K562 (cell line): ENCODE measurements around the gene PPT1. TPM values are rescaled to one million over a fixed set of nuclear protein-coding genes. Genes with fewer than 3 reads are reported as not detected.

Experiments
- ATAC-seq: fragments of 200-7000 bp; cut with Tn5 transposase; 3 replicates; pipeline ENCODE4 v1.9.1; 2020; ENCODE audit warnings: moderate library complexity
- BruUV-seq: library from RNA; stranded (reverse); fragments of 400-500 nt; replicated peaks from 2 replicates; lab custom pipeline; 2021; lab: Mats Ljungman, UMichigan
- CTCF ChIA-PET: fragments of 300-600 bp; formaldehyde crosslinking; extraction: SDS; loops from one replicate; lab custom pipeline; 2021; ENCODE audit warnings: low intra/inter-chr PET ratio; lab: Yijun Ruan, JAX
- POLR2A ChIA-PET: fragments of 300-600, 350-650 bp; sonication (Branson Sonifier 250); formaldehyde crosslinking; extraction: SDS; loops from one replicate; lab custom pipeline; 2021; ENCODE audit warnings: antibody characterized with exemption, inconsistent platforms; lab: Yijun Ruan, JAX
- DNase-seq, 4 experiments: peaks; one replicate each; pipeline versions ENCODE4 v3.0.0 to v3.0.0-alpha.2; 2011 to 2018; ENCODE audit warnings: low spot score in 3 of 4, mixed read lengths in 3 of 4; ENCODE audit errors: extremely low read depth in 1 of 4
- FAIRE-seq: peaks from 2 replicates; lab custom pipeline; 2011; peaks lifted over from hg19 to GRCh38; lab: Jason Lieb, UNC
- H2AFZ ChIP-seq: 2 replicates; pipeline ENCODE4 v1.6.0; 2011; ENCODE audit warnings: low read depth, low read length, control low read depth, inconsistent platforms
- H3K27ac ChIP-seq: fragments of 200-600 bp; 3 replicates; pipeline ENCODE4 v1.8.0; 2011; ENCODE audit warnings: low read depth, mild to moderate bottlenecking, control low read depth, inconsistent platforms, low read length, moderate library complexity, mixed read lengths; ENCODE audit errors: extremely low read depth
- H3K27me3 ChIP-seq, 2 experiments: fragments of 300-600 bp in 1 of 2; 2 replicates in 1 of 2; 3 replicates in 1 of 2; pipeline versions ENCODE4 v1.6.0 to v1.8.0; 2011; ENCODE audit warnings: inconsistent platforms in 2 of 2, low read length in 2 of 2, mild to moderate bottlenecking in 1 of 2, mixed read lengths in 1 of 2, moderate library complexity in 1 of 2; ENCODE audit not compliant: control insufficient read depth in 2 of 2, insufficient read depth in 2 of 2
- H3K36me3 ChIP-seq: fragments of 300-600 bp; 3 replicates; pipeline ENCODE4 v1.8.0; 2011; ENCODE audit warnings: mild to moderate bottlenecking, low read length, inconsistent platforms; ENCODE audit not compliant: control insufficient read depth, insufficient read depth
- H3K4me1 ChIP-seq, 2 experiments: fragments of 200-600 bp in 1 of 2; replicated peaks in 1 of 2; 2 replicates in 1 of 2; 3 replicates in 1 of 2; pipeline versions ENCODE4 v1.5.1 to v1.8.0; 2011; ENCODE audit warnings: inconsistent platforms in 2 of 2, low read length in 2 of 2, mild to moderate bottlenecking in 1 of 2, mixed read lengths in 1 of 2, moderate library complexity in 1 of 2; ENCODE audit not compliant: control insufficient read depth in 2 of 2, insufficient read depth in 2 of 2
- H3K4me2 ChIP-seq: 2 replicates; pipeline ENCODE4 v1.6.1; 2011; ENCODE audit warnings: low read length, control low read depth, inconsistent platforms, mixed read lengths; ENCODE audit not compliant: insufficient read depth
- H3K4me3 ChIP-seq: fragments of 200-600 bp; sonication (generic), shearing (Covaris generic); 2 replicates; pipeline ENCODE4 v1.5.1; 2016; ENCODE audit warnings: control low read depth, inconsistent platforms
- H3K79me2 ChIP-seq: fragments of 200-600 bp; 3 replicates; pipeline ENCODE4 v1.8.0; 2011; ENCODE audit warnings: low read length, inconsistent platforms; ENCODE audit not compliant: control insufficient read depth, insufficient read depth
- H3K9ac ChIP-seq, 2 experiments: 2 replicates each; pipeline versions ENCODE4 v1.6.0 to v1.6.1; 2011; ENCODE audit warnings: low read depth in 2 of 2, low read length in 2 of 2, control low read depth in 1 of 2, inconsistent platforms in 1 of 2, mild to moderate bottlenecking in 1 of 2, mixed read lengths in 1 of 2; ENCODE audit not compliant: insufficient read depth in 1 of 2
- H3K9me1 ChIP-seq: one replicate; pipeline ENCODE4 v1.6.0; 2011; ENCODE audit warnings: inconsistent platforms, mild to moderate bottlenecking, low read length, moderate library complexity; ENCODE audit not compliant: control insufficient read depth, insufficient read depth
- H3K9me3 ChIP-seq: replicated peaks from 2 replicates; pipeline ENCODE4 v1.5.1; 2011; ENCODE audit warnings: low read depth, low read length, inconsistent platforms; ENCODE audit not compliant: control insufficient read depth, insufficient read depth
- H4K20me1 ChIP-seq: replicated peaks from 2 replicates; pipeline ENCODE4 v1.6.1; 2011; ENCODE audit warnings: low read length, inconsistent platforms, mixed read lengths; ENCODE audit not compliant: control insufficient read depth, insufficient read depth
- CBX3 ChIP-seq, 2 experiments: IDR thresholded peaks; 1 replicate in 1 of 2; 2 replicates in 1 of 2; pipeline ENCODE4 v1.6.1; 2012; ENCODE audit warnings: inconsistent platforms in 2 of 2, low read length in 2 of 2, borderline replicate concordance in 1 of 2, control low read depth in 1 of 2
- JUND ChIP-seq, 2 experiments: IDR thresholded peaks; 2 replicates in 1 of 2; 3 replicates in 1 of 2; pipeline ENCODE4 v1.6.1; 2011; ENCODE audit warnings: borderline replicate concordance in 2 of 2, low read depth in 2 of 2, low read length in 2 of 2, improper control_type of control experiment in 1 of 2, missing biosample characterization in 1 of 2, missing genetic modification characterization in 1 of 2, missing genetic modification reagents in 1 of 2
- MEIS2 ChIP-seq: fragments of 450-650 bp; IDR thresholded peaks from 2 replicates; pipeline ENCODE4 v1.6.1; 2014; ENCODE audit warnings: mild to moderate bottlenecking; ENCODE audit not compliant: partially characterized antibody
- PATZ1 ChIP-seq: fragments of 250-450 bp; sonication (Bioruptor Pico); IDR thresholded peaks from 2 replicates; pipeline ENCODE4 v1.5.0; 2020; ENCODE audit warnings: mild to moderate bottlenecking, borderline replicate concordance
- PCBP1 ChIP-seq: fragments of 200-400 bp; formaldehyde crosslinking; IDR thresholded peaks from 2 replicates; pipeline ENCODE4 v1.6.1; 2018; ENCODE audit warnings: mild to moderate bottlenecking, low read depth, low read length; ENCODE audit not compliant: poor library complexity, severe bottlenecking
- POLR2AphosphoS5 ChIP-seq: IDR thresholded peaks from 2 replicates; pipeline ENCODE4 v1.6.1; 2011; ENCODE audit warnings: mild to moderate bottlenecking, low read depth, low read length, moderate library complexity; ENCODE audit not compliant: control insufficient read depth, insufficient read depth
- PTRF ChIP-seq: fragments of 450-650 bp; IDR thresholded peaks from 2 replicates; pipeline ENCODE4 v1.6.1; 2016; ENCODE audit warnings: mild to moderate bottlenecking, missing genetic modification characterization, missing compliant biosample characterization
- ZNF589 ChIP-seq: fragments of 200-800 bp; sonication (Bioruptor generic); IDR thresholded peaks from 2 replicates; pipeline ENCODE4 v1.6.1; 2016; ENCODE audit warnings: low read depth, missing genetic modification characterization, missing compliant biosample characterization
- WGBS: fragments of 100-300 bp; shearing (Covaris generic); methylation state at CpG from one replicate; pipeline ENCODE4 v1.1.6; 2016; ENCODE audit warnings: low coverage, mixed read lengths; ENCODE audit not compliant: insufficient coverage; ENCODE audit errors: missing lambda C conversion rate; 5-methylcytosine and 5-hydroxymethylcytosine counted together
- in situ Hi-C: fragments of 300-500 bp; cut with MboI; formaldehyde crosslinking; loops from 4 replicates; pipeline ENCODE4 v1.15.0; 2018; ENCODE audit warnings: inconsistent platforms, mixed read lengths
- intact Hi-C: fragments of 100-400 bp; cut with micrococcal nuclease; formaldehyde crosslinking; loops from 2 replicates; pipeline ENCODE4 v1.14.2; 2022
- polyA plus RNA-seq, 8 experiments: library from polyadenylated mRNA; depleted of rRNA in 4 of 8; stranded (reverse) in 5 of 8; unstranded in 3 of 8; fragments of >200 nt; fragmentation: Nextera tagmentation in 2 of 8; fragmentation: Illumina TruSeq in 1 of 8; extraction: Ambion mirVana in 2 of 8; extraction: Trizol in 1 of 8; gene quantifications; 2 replicates each; pipeline versions ENCODE4 v1.2.1 to v1.2.3, GENCODE V29; 2011 to 2014; ENCODE audit warnings: inconsistent platforms in 1 of 8, missing spikeins in 1 of 8
- total RNA-seq, 7 experiments: library from RNA; depleted of rRNA in 6 of 7; stranded (reverse); fragments of >200 nt in 6 of 7; fragmentation: Illumina TruSeq in 2 of 7; extraction: Trizol in 2 of 7; gene quantifications; 2 replicates each; pipeline versions ENCODE4 v1.2.1 to v1.2.3, GENCODE V29; 2011 to 2021; ENCODE audit warnings: low replicate concordance in 1 of 7
- TF ChIP-seq, protein P1 (sequence below): fragments of 200-800 bp; sonication (Bioruptor generic); IDR thresholded peaks from 2 replicates; pipeline ENCODE4 v1.6.1; 2016; ENCODE audit warnings: missing genetic modification characterization, missing compliant biosample characterization
- TF ChIP-seq, protein P2 (sequence below): sonication (generic); formaldehyde crosslinking; IDR thresholded peaks from 2 replicates; pipeline ENCODE4 v1.8.0; 2022; ENCODE audit warnings: missing genetic modification reagents, mild to moderate bottlenecking, moderate library complexity, borderline replicate concordance

Gene PPT1
- total and polyA plus RNA-seq, 9 of the 15 experiments (the other 6 are each of a cell fraction or from before 2014, with no cell fraction given) = 72.2 to 285 (median 143) TPM

GRCh38 chr1:40036574-40036973 lies 60.5 kb downstream of the PPT1 start:
- Histone ChIP-seq H3K9me3 (no peaks in the 10 kb centered on the region), H3K4me2 (peak overlapping the region; percentile 58), H3K9ac (peak overlapping the region; percentile 38 to 49; a peak in 3 of 4 replicates), H3K79me2 (peaks cover 11% of the 10 kb centered on the region), H2AFZ (peak overlapping the region; percentile 74), H3K4me3 (no peak overlapping the region), H3K4me1 (peaks cover 29 to 43% of the 10 kb centered on the region in 2 experiments), H3K27me3 (no peaks in the 10 kb centered on the region), H3K9me1 (no peaks in the 10 kb centered on the region), H4K20me1 (no peaks in the 10 kb centered on the region), H3K36me3 (peaks cover 2% of the 10 kb centered on the region; the same call in 2 of the 3 replicates), H3K27ac (peak overlapping the region; percentile 75)
- no TSS peak for BruUV-seq
- DNase-seq (peak; percentile 29 to 91 (median 51)), ATAC-seq (peak; percentile 11), FAIRE-seq (peak; percentile 82)
- ChIA-PET POLR2A (interaction anchor here (0.5 to 1.1 kb wide), 3 partner anchors 195 to 812 kb away, joined by 3 to 4 read pairs (median 3); no protein-coding TSS in a partner anchor), CTCF (no interaction called here)
- in situ Hi-C loops = no loop called here
- intact Hi-C loops = no loop called here
- WGBS = 5% methylated on average over 4 of the region's 4 CpGs
- TF ChIP-seq, protein P1, sequence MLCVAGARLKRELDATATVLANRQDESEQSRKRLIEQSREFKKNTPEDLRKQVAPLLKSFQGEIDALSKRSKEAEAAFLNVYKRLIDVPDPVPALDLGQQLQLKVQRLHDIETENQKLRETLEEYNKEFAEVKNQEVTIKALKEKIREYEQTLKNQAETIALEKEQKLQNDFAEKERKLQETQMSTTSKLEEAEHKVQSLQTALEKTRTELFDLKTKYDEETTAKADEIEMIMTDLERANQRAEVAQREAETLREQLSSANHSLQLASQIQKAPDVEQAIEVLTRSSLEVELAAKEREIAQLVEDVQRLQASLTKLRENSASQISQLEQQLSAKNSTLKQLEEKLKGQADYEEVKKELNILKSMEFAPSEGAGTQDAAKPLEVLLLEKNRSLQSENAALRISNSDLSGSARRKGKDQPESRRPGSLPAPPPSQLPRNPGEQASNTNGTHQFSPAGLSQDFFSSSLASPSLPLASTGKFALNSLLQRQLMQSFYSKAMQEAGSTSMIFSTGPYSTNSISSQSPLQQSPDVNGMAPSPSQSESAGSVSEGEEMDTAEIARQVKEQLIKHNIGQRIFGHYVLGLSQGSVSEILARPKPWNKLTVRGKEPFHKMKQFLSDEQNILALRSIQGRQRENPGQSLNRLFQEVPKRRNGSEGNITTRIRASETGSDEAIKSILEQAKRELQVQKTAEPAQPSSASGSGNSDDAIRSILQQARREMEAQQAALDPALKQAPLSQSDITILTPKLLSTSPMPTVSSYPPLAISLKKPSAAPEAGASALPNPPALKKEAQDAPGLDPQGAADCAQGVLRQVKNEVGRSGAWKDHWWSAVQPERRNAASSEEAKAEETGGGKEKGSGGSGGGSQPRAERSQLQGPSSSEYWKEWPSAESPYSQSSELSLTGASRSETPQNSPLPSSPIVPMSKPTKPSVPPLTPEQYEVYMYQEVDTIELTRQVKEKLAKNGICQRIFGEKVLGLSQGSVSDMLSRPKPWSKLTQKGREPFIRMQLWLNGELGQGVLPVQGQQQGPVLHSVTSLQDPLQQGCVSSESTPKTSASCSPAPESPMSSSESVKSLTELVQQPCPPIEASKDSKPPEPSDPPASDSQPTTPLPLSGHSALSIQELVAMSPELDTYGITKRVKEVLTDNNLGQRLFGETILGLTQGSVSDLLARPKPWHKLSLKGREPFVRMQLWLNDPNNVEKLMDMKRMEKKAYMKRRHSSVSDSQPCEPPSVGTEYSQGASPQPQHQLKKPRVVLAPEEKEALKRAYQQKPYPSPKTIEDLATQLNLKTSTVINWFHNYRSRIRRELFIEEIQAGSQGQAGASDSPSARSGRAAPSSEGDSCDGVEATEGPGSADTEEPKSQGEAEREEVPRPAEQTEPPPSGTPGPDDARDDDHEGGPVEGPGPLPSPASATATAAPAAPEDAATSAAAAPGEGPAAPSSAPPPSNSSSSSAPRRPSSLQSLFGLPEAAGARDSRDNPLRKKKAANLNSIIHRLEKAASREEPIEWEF (CRISPR knock-in tag) = no peak
- TF ChIP-seq ZNF589 (peak; percentile 83; the same call in 1 of the 2 replicates), JUND (IDR thresholded peaks at IDR 0.05; ENCODE audit: borderline replicate concordance, low read depth, low read length) (peak; percentile 72), JUND (tag; IDR thresholded peaks at IDR 0.05; ENCODE audit: borderline replicate concordance, low read depth, low read length) (peak; percentile 62; the same call in 2 of the 3 replicates), POLR2AphosphoS5 (peak; percentile 68; the same call in 1 of the 2 replicates), PATZ1 (CRISPR knock-in tag) (no peak), PCBP1 (no peak), CBX3 (IDR thresholded peaks at IDR 0.05; ENCODE audit: borderline replicate concordance in 1 of 2, low read length in 2 of 2) (peak in 1 of 2 experiments; percentile 64; a peak in 1 of 3 replicates), MEIS2 (peak; percentile 24), PTRF (tag) (no peak)
- TF ChIP-seq, protein P2, sequence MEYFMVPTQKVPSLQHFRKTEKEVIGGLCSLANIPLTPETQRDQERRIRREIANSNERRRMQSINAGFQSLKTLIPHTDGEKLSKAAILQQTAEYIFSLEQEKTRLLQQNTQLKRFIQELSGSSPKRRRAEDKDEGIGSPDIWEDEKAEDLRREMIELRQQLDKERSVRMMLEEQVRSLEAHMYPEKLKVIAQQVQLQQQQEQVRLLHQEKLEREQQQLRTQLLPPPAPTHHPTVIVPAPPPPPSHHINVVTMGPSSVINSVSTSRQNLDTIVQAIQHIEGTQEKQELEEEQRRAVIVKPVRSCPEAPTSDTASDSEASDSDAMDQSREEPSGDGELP (CRISPR knock-in tag) = peak; percentile 67; the same call in 1 of the 2 replicates
